ENCODE data around the gene DLEC1.
"Not testable (repeated sequence)": the region's sequence is repeated elsewhere in the genome, so short reads cannot be mapped to it uniquely, and the experiment has no call there.

DLEC1 gene

GRCh38 chr3:38020342-38020726 lies 18.7 kb upstream of the DLEC1 start:
- no peak for DNase-seq

DNA sequence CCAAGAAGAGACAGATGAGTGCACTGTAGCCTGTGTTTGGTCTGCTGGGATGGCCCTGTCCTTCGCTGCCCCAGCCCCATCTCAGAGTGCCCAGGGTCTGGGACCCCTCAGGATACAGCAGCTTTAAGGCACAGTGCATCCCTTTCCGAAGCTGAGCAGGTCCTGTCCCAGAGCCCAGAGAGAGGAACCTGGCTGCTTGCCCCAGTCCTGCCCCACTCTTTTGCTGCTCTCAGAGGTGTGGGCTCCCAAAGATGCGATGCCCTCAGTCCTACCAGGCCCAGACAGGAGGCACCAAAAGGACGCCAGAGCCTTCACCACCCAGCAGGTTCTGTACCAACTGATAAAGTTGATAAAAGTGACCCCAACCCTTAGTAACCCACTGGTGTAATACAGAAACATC lies 17.8 kb upstream of the DLEC1 start:
- no peak for DNase-seq

GRCh38 chr3:38022301-38022700 lies 16.7 kb upstream of the DLEC1 start:
- no peak for DNase-seq

DNA sequence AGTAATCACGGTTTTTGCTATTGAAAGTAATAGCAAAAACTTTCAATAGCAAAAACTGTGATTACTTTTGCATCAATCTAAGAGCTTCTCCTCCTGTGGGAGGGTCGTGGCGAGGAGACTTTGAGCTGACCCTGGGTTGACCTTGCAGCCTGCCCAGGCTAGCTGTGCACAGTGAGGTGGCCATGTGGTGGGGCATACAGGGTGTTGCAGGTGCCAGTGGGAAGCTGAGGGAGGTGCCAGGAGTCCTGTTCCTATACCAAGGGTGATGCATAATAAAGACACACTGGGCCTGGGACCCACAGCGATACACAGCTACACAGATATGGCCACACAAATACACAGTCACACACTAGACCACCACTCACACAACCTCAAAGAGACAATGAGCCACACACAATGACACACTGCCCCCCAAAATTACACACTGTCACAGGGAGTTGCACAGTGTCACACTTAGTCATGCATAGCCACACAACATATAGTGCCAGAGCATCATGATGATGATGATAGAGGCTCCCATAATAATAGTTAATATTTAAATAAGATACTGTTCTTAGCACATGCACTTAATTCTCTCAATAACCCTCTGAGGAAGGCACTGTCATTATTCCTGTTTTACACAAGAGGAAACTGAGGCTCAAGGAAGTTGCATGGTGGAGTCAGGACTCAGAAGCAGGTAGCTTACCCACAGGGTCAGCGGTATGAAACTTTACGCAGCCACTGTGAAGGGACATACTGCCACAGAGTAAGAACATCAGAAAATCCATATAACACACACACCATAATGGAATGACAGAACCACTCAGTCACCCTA lies 15.9 kb upstream of the DLEC1 start:
- no peak for DNase-seq

DNA sequence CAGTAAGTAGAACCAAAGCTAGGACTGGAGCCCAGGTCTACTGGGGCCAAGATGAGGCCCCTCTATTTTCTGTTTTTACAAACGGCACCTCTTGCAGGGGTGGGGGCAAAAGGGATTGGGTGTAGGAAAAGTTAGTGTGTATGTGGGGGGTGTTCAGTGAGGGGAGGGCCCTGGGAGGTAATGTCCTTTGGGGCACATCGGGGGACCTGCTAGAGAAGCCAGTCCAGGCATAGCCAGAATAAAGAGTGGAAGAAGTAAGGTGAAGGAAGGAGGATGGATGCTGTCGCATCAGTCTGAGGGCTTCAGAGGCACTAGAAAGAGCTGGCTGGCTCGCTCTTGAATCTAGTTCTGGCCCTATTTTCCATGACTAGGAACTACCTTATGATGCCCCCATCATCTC lies 12.2 kb upstream of the DLEC1 start:
- DNase-seq, result no peak

DNA sequence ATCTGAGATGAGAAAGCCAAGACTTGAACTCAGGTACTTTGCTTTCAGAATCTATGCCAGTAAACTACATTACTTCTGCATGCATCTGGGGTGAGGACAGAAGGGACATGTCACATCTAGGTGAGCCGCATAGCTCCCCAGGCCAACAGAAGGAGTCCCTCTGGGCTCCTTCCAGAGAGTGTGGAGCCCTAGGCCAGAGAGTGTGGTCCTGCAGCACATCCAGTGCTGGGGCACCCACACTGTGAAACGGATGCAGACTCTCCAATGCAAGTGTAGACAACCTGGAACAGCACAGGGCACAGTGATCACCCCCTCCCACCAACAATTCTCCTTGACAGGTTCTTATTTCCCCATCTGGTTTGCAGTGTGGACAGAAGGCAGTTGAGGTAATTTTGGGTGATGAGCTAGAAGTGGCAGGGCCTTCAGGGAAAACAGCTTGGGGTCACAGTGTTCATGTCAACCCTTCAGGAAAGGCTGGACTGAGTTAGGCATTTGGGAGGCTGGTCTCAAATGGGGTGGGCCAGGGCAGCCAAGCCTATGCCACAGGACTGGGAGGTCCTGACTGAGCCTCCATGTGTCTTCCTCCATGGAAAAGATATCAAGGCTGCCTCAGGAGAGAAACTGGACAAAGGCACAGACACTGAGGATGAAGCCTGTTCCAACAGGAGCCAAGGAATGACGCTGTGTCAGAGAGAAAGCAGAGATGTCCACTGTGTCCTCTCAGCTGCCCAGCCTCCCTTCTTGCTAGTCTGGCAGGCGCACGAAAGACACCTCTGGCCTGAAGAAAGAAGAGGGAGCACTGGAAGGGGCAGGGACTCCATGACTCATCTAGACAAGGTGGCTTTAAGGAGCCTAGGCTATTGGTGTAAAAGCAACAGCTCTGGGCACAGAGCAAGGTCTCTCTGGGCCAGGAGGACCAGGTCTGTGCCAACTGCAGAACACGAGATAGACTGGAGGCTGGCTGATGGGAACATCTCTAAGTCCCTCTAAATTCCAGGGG lies 11.2 kb upstream of the DLEC1 start:
- DNase-seq, result no peak

- DNase-seq, result no peak
Measured at GRCh38 chr3:38028621-38029361, 10.2 kb upstream of the DLEC1 start.

GRCh38 chr3:38029400-38030125 lies 9.4 kb upstream of the DLEC1 start, which contains the start of gene PLCD1:
Gene PLCD1 (minus strand): TSS chr3:38029642. CDS start chr3:38029539, 103 bp downstream.
- DNase-seq, result no peak

DNA sequence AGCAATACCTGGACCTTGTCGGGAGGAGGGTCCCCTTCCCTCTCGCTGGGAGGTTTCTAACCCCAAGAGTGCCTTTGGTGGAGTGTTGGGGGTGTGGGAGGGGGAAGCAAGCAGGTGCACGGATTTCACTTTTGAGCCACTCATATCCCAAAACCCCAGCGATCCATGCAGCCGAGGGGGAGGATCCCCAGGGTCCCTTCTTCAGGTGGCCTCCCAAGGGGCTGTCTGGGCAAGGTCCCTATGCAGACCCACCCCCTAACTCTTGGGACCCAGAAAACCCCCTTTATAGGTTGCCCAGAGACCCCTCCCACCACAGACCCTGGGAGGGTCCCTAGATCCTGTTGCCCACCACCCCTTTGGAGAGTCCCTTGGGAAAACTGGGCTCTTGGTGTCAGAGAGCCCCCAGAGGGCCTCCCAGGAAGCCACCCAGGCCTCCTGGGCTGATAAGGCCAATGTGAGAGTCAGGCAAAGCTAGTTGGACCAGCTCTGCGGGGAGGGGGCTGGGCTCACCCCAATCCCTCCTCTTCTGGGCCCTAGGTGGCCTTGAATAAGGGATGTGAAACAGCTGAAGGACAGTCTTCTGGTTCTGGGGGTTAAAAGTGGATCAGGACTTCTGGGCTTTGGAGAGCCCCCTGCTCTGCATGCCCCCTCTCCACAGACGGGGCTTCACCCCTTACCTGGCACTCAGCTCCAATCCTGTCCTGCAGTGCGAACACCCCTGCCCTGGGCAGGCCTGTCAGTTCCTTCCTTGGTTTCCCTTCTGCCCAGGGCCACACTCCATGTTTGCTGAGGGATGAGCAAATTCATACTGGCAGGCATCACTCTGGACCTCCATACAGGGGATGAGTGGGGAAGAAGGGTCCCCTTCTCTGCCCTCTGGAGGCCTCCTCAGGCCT lies 8.6 kb upstream of the DLEC1 start:
- no peak for DNase-seq

DNA sequence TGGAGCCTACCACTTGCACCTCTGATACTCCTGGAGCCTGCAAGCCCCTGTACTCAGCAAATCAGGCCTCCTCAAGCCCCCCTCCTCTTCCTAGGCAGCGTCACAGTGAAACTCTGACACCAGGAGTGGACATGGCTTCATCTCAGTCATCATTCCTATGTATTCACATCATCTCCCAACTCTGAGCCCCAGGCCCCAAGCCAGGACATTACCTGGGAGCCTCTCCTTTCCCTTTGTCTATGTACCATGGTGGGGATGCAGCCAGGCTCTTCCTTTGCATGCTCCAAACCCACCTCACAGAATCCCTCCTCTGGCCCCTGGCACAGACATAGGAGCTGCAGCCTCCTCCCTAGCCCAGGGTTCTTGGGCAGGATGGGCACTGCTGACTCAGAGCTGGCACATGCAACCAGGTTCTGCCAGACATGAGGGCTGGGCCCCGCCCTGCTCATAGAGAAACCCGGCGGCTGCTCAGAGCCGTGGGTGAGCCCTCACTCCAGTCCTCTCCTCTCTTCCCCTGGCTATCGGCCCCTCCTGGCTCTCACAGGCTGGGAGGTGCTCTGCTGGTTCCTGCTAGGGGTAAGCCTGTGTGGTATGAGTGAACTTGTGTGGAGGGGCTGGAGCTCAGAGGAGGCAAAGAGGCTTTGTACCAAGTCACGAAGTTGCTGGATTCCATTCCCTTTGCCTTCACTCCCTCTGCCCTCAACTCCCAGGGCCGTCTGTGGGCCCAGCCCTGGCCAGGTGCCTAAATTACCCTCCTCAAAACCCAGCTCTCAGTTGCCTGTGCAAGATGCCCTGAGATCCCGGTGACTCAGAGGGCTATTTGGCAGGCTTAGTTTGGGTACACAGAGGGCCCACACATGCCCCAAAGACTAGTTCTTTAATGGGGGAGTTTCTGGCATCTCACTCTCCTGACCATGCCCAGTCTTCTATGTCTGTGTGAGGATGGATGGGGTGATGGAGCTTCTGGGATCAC lies 7.7 kb upstream of the DLEC1 start:
- peak; percentile 65 for DNase-seq

- DNase-seq, result no peak
Measured at GRCh38 chr3:38032328-38032865, 6.6 kb upstream of the DLEC1 start.

DNA sequence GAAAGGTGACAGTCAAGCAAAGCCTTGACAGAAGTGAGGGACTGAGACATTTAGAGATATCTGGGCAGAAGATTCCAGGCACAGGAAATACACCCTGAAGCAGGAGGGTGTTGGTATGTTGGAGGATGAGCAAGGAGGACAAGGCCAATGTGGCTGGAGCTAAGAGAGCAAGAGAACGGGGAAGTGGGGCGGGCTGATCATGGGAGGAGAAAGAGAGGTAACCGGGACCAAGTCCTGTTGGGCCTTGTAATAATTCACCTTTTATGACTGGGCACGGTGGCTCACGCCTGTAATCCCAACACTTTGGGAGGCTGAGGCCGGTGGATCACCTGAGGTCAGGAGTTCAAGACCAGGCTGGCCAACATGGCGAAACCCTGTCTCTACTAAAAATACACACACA lies 5.4 kb upstream of the DLEC1 start:
- not testable (repeated sequence) for DNase-seq

DNA sequence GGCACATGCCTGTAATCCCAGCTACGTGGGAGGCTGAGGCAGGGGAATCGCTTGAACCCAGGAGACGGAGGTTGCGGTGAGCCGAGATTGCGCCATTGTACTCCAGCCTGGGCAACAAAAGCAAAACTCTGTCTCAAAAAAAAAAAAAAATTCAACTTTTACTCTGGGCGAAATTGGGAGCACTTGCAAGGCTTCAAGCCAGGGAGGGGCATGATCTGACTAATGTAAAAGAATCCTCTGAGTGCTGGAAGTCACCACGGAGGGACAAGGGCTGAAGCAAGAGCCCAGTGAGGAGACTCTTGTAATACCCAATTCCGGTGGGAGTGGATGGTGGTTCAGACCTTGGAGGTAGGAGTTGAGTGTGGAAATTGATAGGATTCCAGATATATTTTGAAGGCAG lies 4.7 kb upstream of the DLEC1 start:
- DNase-seq, result not testable (repeated sequence)

GRCh38 chr3:38036286-38036685 lies 2.7 kb upstream of the DLEC1 start:
- no peak for DNase-seq

- DNase-seq, result no peak
Measured at GRCh38 chr3:38036906-38037305, 2.1 kb upstream of the DLEC1 start.

- DNase-seq, result no peak
Measured at GRCh38 chr3:38038447-38038911, 529 bp upstream of the DLEC1 start.

- DNase-seq, result peak; percentile 85
Measured at GRCh38 chr3:38039899-38040261, 872 bp downstream of the DLEC1 start.

- no peak for DNase-seq
Measured at GRCh38 chr3:38040401-38040800, 1.4 kb downstream of the DLEC1 start.

GRCh38 chr3:38043486-38043885 lies 4.5 kb downstream of the DLEC1 start:
- DNase-seq, result no peak

GRCh38 chr3:38046027-38046426 lies 7.0 kb downstream of the DLEC1 start:
- no peak for DNase-seq
